ENCODE data around the gene RNF207.

The RNF207 gene
- total RNA-seq, result 10.6 to 22.4 (median 19.0) reads per million in 4 donors

- DNase-seq, result peak; percentile 41 to 67 (median 53)
Measured at GRCh38 chr1:6205849-6206519, at the start of gene RNF207. RNF207 (plus strand) TSS chr1:6206119; CDS start chr1:6206536, 417 bp downstream.

- no peak for DNase-seq
Measured at GRCh38 chr1:6157132-6157527, 48.8 kb upstream of the RNF207 start.

GRCh38 chr1:6157528-6158174 lies 48.3 kb upstream of the RNF207 start:
- DNase-seq, result no peak

- no peak for DNase-seq
Measured at GRCh38 chr1:6158181-6158580, 47.7 kb upstream of the RNF207 start.

- DNase-seq, result no peak
Measured at GRCh38 chr1:6162341-6162740, 43.6 kb upstream of the RNF207 start.

GRCh38 chr1:6162773-6163172 lies 43.1 kb upstream of the RNF207 start:
- DNase-seq, result no peak

- no peak for DNase-seq
Measured at GRCh38 chr1:6163191-6163972, 42.5 kb upstream of the RNF207 start.

- DNase-seq, result no peak
Measured at GRCh38 chr1:6163973-6164617, 41.8 kb upstream of the RNF207 start.

GRCh38 chr1:6165027-6165426 lies 40.9 kb upstream of the RNF207 start:
- no peak for DNase-seq

- DNase-seq, result no peak
Measured at GRCh38 chr1:6165441-6165985, 40.4 kb upstream of the RNF207 start.

- no peak for DNase-seq
Measured at GRCh38 chr1:6166221-6166620, 39.7 kb upstream of the RNF207 start.

GRCh38 chr1:6166655-6167390 lies 39.1 kb upstream of the RNF207 start:
- no peak for DNase-seq

GRCh38 chr1:6167391-6168303 lies 38.3 kb upstream of the RNF207 start:
- DNase-seq, result no peak

GRCh38 chr1:6168947-6169586 lies 36.9 kb upstream of the RNF207 start:
- no peak for DNase-seq

GRCh38 chr1:6170116-6170741 lies 35.7 kb upstream of the RNF207 start:
- DNase-seq, result no peak

- no peak for DNase-seq
Measured at GRCh38 chr1:6170742-6171201, 35.1 kb upstream of the RNF207 start.

GRCh38 chr1:6171548-6172124 lies 34.3 kb upstream of the RNF207 start:
- DNase-seq, result no peak

- no peak for DNase-seq
Measured at GRCh38 chr1:6172549-6172948, 33.4 kb upstream of the RNF207 start.

GRCh38 chr1:6174621-6175410 lies 31.1 kb upstream of the RNF207 start:
- DNase-seq, result no peak

Measured in T-helper 1 cell (primary cell).